ENCODE measurements around the gene RMP24.

RMP24 gene

GRCh38 chr18:35998967-35999366, 26.5 kb downstream of the RMP24 start:
- peak; percentile 22 for DNase-seq (ENCODE audit: low read depth)
- TF ChIP-seq CTCF (IDR thresholded peaks at IDR 0.05; ENCODE audit: low read length, missing control alignments), result peak; percentile 41
- H3K4me3 ChIP-seq (replicated peaks; ENCODE audit: low read depth, low read length), result no peak overlapping the region

GRCh38 chr18:35999925-36000324, 27.4 kb downstream of the RMP24 start:
- no peak for TF ChIP-seq CTCF (IDR thresholded peaks at IDR 0.05; ENCODE audit: low read length, missing control alignments)
- DNase-seq (ENCODE audit: low read depth), result no peak
- no peak overlapping the region for H3K4me3 ChIP-seq (replicated peaks; ENCODE audit: low read depth, low read length)

GRCh38 chr18:36006997-36007396, 34.5 kb downstream of the RMP24 start:
- no peak for TF ChIP-seq CTCF (IDR thresholded peaks at IDR 0.05; ENCODE audit: low read length, missing control alignments)
- H3K4me3 ChIP-seq (replicated peaks; ENCODE audit: low read depth, low read length), result no peak overlapping the region
- no peak for DNase-seq (ENCODE audit: low read depth)

- no peak for DNase-seq (ENCODE audit: low read depth)
- H3K4me3 ChIP-seq (replicated peaks; ENCODE audit: low read depth, low read length), result no peak overlapping the region
- TF ChIP-seq CTCF (IDR thresholded peaks at IDR 0.05; ENCODE audit: low read length, missing control alignments), result no peak
Measured at GRCh38 chr18:36009214-36009613, 36.7 kb downstream of the RMP24 start.

- no peak overlapping the region for H3K4me3 ChIP-seq (replicated peaks; ENCODE audit: low read depth, low read length)
- DNase-seq (ENCODE audit: low read depth), result peak; percentile 20
- TF ChIP-seq CTCF (IDR thresholded peaks at IDR 0.05; ENCODE audit: low read length, missing control alignments), result no peak
Measured at GRCh38 chr18:36012891-36013290, 40.4 kb downstream of the RMP24 start.

- H3K4me3 ChIP-seq (replicated peaks; ENCODE audit: low read depth, low read length), result no peak overlapping the region
- no peak for DNase-seq (ENCODE audit: low read depth)
- no peak for TF ChIP-seq CTCF (IDR thresholded peaks at IDR 0.05; ENCODE audit: low read length, missing control alignments)
Measured at GRCh38 chr18:36015629-36016028, 43.1 kb downstream of the RMP24 start.

- no peak overlapping the region for H3K4me3 ChIP-seq (replicated peaks; ENCODE audit: low read depth, low read length)
- no peak for TF ChIP-seq CTCF (IDR thresholded peaks at IDR 0.05; ENCODE audit: low read length, missing control alignments)
- no peak for DNase-seq (ENCODE audit: low read depth)
Measured at GRCh38 chr18:36017232-36017631, 44.8 kb downstream of the RMP24 start.

Data from fibroblast of pulmonary artery (primary cell).